NB4 (cell line): ENCODE data around the gene C18orf32.
A peak's percentile ranks its signal among the peaks of the same experiment; 100 is the strongest.
"Not testable (repeated sequence)": the region's sequence is repeated elsewhere in the genome, so short reads cannot be mapped to it uniquely, and the experiment has no call there.

Source experiments
- DNase-seq: peaks from one replicate; pipeline ENCODE4 v3.0.0; 2010; ENCODE audit warnings: low read depth
- H3K4me3 ChIP-seq: one replicate; pipeline ENCODE4 v1.5.1; 2011; ENCODE audit warnings: mild to moderate bottlenecking, low read depth, low read length, moderate library complexity
- MAX ChIP-seq: IDR thresholded peaks from 2 replicates; pipeline ENCODE4 v1.6.1; 2011; ENCODE audit warnings: low read depth, low read length
- MYC ChIP-seq: IDR thresholded peaks from 2 replicates; pipeline ENCODE4 v1.6.1; 2011; ENCODE audit warnings: low read depth, low read length
- POLR2A ChIP-seq: IDR thresholded peaks from 2 replicates; pipeline ENCODE4 v1.6.1; 2011; ENCODE audit warnings: mild to moderate bottlenecking; ENCODE audit not compliant: insufficient read length; ENCODE audit errors: extremely low read depth
- TF ChIP-seq, protein P1 (sequence below): IDR thresholded peaks from one replicate; pipeline ENCODE4 v1.5.1; 2012; ENCODE audit warnings: low read depth, low read length

C18orf32 gene

GRCh38 chr18:49519101-49519971 lies 32.3 kb upstream of the C18orf32 start:
- H3K4me3 ChIP-seq: no peak overlapping the region
- TF ChIP-seq POLR2A: no peak
- TF ChIP-seq, protein P1, sequence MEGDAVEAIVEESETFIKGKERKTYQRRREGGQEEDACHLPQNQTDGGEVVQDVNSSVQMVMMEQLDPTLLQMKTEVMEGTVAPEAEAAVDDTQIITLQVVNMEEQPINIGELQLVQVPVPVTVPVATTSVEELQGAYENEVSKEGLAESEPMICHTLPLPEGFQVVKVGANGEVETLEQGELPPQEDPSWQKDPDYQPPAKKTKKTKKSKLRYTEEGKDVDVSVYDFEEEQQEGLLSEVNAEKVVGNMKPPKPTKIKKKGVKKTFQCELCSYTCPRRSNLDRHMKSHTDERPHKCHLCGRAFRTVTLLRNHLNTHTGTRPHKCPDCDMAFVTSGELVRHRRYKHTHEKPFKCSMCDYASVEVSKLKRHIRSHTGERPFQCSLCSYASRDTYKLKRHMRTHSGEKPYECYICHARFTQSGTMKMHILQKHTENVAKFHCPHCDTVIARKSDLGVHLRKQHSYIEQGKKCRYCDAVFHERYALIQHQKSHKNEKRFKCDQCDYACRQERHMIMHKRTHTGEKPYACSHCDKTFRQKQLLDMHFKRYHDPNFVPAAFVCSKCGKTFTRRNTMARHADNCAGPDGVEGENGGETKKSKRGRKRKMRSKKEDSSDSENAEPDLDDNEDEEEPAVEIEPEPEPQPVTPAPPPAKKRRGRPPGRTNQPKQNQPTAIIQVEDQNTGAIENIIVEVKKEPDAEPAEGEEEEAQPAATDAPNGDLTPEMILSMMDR: no peak
- no peak for TF ChIP-seq MAX
- no peak for TF ChIP-seq MYC
- DNase-seq: no peak

DNA sequence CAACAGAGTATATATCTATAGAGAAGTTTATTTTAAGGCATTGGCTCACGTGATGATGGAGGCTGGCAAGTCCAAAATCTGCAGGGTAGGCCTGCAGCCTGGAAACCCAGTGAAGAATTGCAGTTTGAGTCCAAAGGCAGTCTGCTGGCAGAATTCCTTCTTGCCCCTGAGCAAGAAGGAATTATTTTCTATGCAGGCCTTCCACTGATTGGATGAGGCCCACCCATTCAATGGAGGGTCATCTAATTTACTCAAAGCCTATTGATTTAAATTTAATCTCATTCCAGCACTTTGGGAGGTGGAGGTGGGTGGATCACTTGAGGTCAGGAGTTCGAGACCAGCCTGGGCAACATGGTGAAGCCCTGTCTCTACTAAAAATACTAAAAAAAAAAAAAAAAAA lies 30.4 kb upstream of the C18orf32 start:
- no peak overlapping the region for H3K4me3 ChIP-seq
- no peak for DNase-seq
- no peak for TF ChIP-seq MYC
- TF ChIP-seq MAX: no peak
- no peak for TF ChIP-seq POLR2A
- TF ChIP-seq, protein P1: no peak

- no peak for TF ChIP-seq POLR2A
- TF ChIP-seq, protein P1: no peak
- no peak overlapping the region for H3K4me3 ChIP-seq
- no peak for DNase-seq
Measured at GRCh38 chr18:49515516-49515915, 28.5 kb upstream of the C18orf32 start.

DNA sequence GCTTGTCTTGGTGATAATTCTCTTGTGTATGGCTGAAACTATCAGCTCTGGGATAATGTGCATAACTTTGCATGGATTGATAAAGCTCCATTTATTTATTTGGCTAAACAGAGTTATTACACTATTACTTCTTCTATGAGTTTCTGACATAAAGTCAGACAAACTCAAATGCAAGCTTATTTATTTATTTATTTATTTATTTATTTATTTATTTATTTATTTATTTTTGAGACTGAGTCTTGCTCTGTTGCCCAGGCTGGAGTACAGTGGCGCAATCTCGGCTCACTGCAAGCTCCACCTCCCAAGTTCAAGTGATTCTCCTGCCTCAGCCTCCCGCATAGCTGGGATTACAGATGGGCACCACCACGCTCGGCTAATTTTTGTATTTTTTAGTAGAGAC lies 28.0 kb upstream of the C18orf32 start:
- DNase-seq, H3K4me3 ChIP-seq: not testable (repeated sequence)

- DNase-seq: no peak
Measured at GRCh38 chr18:49514577-49514976, 27.5 kb upstream of the C18orf32 start.

DNA sequence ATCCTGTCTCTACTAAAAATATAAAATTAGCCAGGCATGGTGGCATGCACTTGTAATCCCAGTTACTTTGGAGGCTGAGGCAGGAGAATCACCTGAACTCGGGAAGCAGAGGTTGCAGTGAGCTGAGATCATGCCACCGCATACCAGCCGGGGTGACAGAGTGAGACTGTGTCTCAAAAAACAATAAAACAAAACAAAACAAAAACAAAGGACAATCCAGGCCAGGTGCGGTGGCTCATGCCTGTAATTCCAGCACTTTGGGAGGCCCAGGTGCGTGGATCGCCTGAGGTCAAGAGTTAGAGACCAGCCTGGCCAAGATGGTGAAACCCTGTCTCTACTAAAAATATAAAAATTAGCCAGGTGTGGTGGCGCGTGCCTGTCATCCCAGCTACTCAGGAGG lies 25.8 kb upstream of the C18orf32 start:
- not testable (repeated sequence) for DNase-seq, H3K4me3 ChIP-seq

More at GRCh38 chr18:49514577-49514976, 27.5 kb upstream of the C18orf32 start:
- H3K4me3 ChIP-seq: no peak overlapping the region
- TF ChIP-seq POLR2A (no peak), MYC (no peak), MAX (no peak)
- TF ChIP-seq, protein P1: no peak

DNA sequence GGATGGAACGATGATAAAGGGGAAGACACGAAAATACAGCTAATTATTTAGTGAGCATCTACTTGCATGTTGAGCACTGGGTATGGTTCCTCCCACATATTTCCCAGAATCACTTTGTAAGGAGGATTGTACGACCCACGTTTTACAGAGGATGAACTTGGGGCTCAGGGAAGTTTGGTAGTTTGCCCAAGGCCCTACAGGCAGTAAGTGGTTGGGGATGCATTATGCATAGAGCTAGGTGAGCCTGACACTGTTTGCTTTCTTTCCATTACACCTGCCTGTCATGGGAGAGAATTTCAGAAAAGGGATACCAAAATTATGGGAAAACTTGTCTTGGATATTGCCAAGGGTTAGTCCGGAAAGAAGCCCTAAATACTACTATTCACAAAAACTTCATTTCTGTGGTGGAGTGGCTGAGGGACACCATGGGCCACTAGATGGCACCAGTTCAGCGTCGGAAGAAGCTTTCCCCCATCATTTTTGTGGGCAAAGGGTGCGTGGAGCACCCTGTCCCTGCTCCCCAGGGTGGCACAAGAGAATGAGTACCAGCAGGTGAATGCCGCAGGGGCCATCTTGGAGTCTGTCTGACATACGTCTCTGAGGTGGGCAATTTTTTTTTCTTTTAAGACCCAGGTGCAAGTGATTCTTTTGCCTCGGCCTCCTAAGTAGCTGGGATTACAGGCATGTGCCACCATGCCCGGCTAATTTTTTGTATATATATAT lies 23.5 kb upstream of the C18orf32 start:
- H3K4me3 ChIP-seq: no peak overlapping the region
- TF ChIP-seq, protein P1: peak; percentile 84
- TF ChIP-seq MAX (no peak), MYC (no peak), POLR2A (no peak)
- peak; percentile 68 for DNase-seq

DNA sequence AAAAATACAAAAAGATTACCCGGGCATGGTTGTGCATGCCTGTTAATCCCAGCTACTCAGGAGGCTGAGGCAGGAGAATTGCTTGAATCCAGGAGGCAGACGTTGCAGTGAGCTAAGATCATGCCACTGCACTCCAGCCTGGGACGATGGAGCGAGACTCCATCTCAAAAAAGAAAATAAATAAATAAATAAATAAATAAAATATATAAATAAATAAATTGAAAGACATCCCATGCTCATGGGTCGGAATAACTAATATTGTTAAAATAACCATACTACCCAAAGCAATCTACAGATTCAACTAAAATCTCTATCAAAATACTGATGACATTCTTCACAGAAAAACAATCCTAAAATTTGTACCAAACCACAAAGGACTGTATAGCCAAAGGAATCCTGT lies 19.4 kb upstream of the C18orf32 start:
- H3K4me3 ChIP-seq, DNase-seq: not testable (repeated sequence)
